Measurements from ENCODE around the gene RAPGEF4. TPM values are rescaled to one million over a fixed set of nuclear protein-coding genes. Genes with fewer than 3 reads are reported as not detected.

Gene RAPGEF4
- total and polyA plus RNA-seq, 12 donors = 1.2 to 11.2 (median 7.9) TPM

DNA sequence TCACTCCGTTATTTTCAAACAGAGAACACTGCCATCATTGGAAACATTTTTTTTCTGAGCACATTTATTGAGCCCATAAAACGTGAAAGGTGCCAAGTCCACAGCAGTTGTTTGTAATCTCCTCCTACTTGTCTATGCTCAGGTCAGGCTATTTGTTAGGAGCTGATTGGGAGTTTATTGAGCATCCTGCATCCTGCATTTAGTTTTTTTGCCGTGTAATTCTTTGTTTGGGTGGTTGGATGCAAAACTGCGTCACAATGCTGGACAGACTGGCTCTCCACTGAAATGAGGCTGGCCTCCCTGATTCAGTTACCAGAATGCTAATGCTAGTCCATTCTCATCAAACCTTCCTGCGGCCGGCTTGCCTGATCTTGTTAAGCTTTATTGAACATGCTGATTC lies 71.4 kb downstream of the RAPGEF4 start:
- ATAC-seq = no peak

DNA sequence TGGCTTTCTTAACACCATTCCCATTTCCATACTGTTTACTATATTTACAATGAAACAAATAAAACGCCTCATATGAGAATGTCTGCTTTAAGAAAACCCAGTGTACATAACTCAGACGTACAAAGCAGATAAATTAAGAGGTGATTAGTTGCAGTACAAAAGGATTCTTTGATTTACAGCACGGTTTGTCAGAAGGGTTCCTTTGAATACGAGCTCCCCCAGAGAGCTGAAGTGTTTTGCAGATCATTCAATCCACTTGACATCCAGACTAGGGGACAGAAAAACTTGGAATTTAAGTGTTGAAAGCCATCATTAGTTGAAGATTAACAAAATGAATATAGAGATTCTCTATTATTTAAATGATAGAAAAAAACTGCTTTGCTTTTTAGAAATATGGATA lies 72.5 kb downstream of the RAPGEF4 start:
- TF ChIP-seq, protein P1, sequence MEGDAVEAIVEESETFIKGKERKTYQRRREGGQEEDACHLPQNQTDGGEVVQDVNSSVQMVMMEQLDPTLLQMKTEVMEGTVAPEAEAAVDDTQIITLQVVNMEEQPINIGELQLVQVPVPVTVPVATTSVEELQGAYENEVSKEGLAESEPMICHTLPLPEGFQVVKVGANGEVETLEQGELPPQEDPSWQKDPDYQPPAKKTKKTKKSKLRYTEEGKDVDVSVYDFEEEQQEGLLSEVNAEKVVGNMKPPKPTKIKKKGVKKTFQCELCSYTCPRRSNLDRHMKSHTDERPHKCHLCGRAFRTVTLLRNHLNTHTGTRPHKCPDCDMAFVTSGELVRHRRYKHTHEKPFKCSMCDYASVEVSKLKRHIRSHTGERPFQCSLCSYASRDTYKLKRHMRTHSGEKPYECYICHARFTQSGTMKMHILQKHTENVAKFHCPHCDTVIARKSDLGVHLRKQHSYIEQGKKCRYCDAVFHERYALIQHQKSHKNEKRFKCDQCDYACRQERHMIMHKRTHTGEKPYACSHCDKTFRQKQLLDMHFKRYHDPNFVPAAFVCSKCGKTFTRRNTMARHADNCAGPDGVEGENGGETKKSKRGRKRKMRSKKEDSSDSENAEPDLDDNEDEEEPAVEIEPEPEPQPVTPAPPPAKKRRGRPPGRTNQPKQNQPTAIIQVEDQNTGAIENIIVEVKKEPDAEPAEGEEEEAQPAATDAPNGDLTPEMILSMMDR (IDR thresholded peaks at IDR 0.05) = no peak
- no peaks in the 10 kb centered on the region for H3K36me3 ChIP-seq
- ATAC-seq (no peak), DNase-seq (no peak)
- peaks cover 0 to 9% (median 2%) of the 10 kb centered on the region in 11 donors for H3K9me3 ChIP-seq
- H3K4me3 ChIP-seq = no peak overlapping the region
- no peak overlapping the region for H3K27ac ChIP-seq
- intact Hi-C loops (cut with DNase I) = loop anchor here in 9 of 10 donors (5.0 to 10.0 kb wide), 10 partner anchors 54 to 407 kb away; no protein-coding TSS in a partner anchor
- peaks cover 0 to 6% (median 0%) of the 10 kb centered on the region in 9 donors for H3K4me1 ChIP-seq
- H3K27me3 ChIP-seq = peaks cover 0 to 12% (median 0%) of the 10 kb centered on the region in 7 donors
- 94% methylated on average over 4 of the region's 4 CpGs for WGBS, 2 donors

More for the DNA sequence above, 71.4 kb downstream of the RAPGEF4 start:
- DNase-seq = no peak
- Histone ChIP-seq H3K4me3 (no peak overlapping the region), H3K27me3 (peaks cover 0 to 6% (median 0%) of the 10 kb centered on the region in 7 donors), H3K36me3 (no peaks in the 10 kb centered on the region), H3K9me3 (peaks cover 0 to 14% (median 5%) of the 10 kb centered on the region in 11 donors), H3K4me1 (peaks cover 0 to 6% (median 0%) of the 10 kb centered on the region in 9 donors), H3K27ac (no peak overlapping the region)
- 78 to 81% methylated on average over 6 of the region's 6 CpGs for WGBS, 2 donors
- TF ChIP-seq, protein P1 (IDR thresholded peaks at IDR 0.05) = no peak
- intact Hi-C loops (cut with DNase I) = loop anchor here (1.0 to 10.0 kb wide), 14 partner anchors 55 to 408 kb away; no protein-coding TSS in a partner anchor

DNA sequence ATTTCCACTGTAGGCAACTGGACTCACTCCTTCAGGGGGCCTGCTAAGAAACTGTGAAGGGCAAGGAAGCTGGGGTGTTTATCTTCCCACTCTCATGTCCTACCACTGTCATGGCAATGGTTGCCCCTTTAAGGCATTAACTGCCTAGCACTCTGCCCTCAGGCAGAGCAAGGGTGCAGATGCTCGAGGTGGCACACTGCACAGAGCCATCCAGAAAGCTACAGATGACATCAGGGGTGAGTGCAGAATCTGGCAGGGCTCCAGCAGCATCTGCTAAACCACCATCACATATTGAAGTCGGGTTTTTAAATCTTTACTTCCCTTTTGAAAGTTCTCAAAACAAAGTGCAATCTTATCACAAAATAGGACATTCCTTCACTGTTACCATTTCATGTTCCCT lies 75.4 kb downstream of the RAPGEF4 start:
- WGBS, 2 donors = 35 to 48% methylated on average over 2 of the region's 2 CpGs
- Histone ChIP-seq H3K4me1 (peaks cover 0 to 10% (median 0%) of the 10 kb centered on the region in 9 donors), H3K27ac (no peak overlapping the region), H3K4me3 (no peak overlapping the region), H3K36me3 (no peaks in the 10 kb centered on the region), H3K9me3 (no peaks in the 10 kb centered on the region), H3K27me3 (peaks cover 0 to 12% (median 0%) of the 10 kb centered on the region in 7 donors)
- DNase-seq (no peak), ATAC-seq (no peak)
- TF ChIP-seq, protein P1 (IDR thresholded peaks at IDR 0.05) = no peak
- intact Hi-C loops (cut with DNase I) = loop anchor here in 3 of 10 donors (5.0 to 10.0 kb wide), 2 partner anchors 51 to 204 kb away; no protein-coding TSS in a partner anchor

DNA sequence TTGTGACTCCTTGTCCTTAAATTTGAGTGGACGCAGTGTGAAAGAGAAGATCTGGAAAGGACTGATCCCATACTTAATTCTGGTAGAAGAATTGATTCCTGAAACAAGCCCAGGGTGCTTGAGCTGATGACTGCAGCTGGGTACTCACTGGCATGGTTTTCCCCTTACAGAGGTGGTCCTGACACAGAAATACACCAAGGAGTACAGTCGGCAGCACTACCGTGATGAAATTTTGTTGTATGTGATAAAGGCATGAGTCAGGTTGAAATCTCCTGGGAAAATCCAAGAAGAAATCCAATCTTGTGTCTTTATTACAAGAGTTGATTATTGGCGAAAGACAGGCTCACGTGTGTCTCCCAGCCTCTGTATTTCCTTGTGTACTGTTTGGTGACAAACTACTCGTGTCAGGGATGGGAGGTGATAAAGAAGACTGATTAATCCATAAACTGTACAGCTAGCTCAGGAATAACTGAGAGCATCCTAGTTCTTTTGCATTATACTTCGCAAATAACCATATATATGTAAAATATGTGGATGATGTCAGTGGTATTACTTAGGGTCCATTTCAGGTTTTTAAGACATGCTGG lies 76.6 kb downstream of the RAPGEF4 start:
- no peak for ATAC-seq
- peaks cover 0 to 12% (median 0%) of the 10 kb centered on the region in 7 donors for H3K27me3 ChIP-seq
- H3K4me3 ChIP-seq = no peak overlapping the region
- no peaks in the 10 kb centered on the region for H3K9me3 ChIP-seq
- TF ChIP-seq, protein P1 (IDR thresholded peaks at IDR 0.05) = no peak
- peaks cover 0 to 5% (median 0%) of the 10 kb centered on the region in 9 donors for H3K4me1 ChIP-seq
- intact Hi-C loops (cut with DNase I) = loop anchor here in 6 of 10 donors (2.0 to 10.0 kb wide), 4 partner anchors 50 to 203 kb away; no protein-coding TSS in a partner anchor
- 90 to 95% methylated on average over 7 of the region's 7 CpGs for WGBS, 2 donors
- no peaks in the 10 kb centered on the region for H3K36me3 ChIP-seq
- H3K27ac ChIP-seq = no peak overlapping the region
- DNase-seq = no peak
